Hippocampal formation (tissue), 2 donors: ENCODE results near the gene GNPDA2.

Source experiments
- DNase-seq, 2 donors: peaks; one replicate each; lab custom pipeline; 2025; lab: John Stamatoyannopoulos, UW

Gene GNPDA2

GRCh38 chr4:44679060-44679459 lies 47.3 kb downstream of the GNPDA2 start:
- DNase-seq = no peak

DNA sequence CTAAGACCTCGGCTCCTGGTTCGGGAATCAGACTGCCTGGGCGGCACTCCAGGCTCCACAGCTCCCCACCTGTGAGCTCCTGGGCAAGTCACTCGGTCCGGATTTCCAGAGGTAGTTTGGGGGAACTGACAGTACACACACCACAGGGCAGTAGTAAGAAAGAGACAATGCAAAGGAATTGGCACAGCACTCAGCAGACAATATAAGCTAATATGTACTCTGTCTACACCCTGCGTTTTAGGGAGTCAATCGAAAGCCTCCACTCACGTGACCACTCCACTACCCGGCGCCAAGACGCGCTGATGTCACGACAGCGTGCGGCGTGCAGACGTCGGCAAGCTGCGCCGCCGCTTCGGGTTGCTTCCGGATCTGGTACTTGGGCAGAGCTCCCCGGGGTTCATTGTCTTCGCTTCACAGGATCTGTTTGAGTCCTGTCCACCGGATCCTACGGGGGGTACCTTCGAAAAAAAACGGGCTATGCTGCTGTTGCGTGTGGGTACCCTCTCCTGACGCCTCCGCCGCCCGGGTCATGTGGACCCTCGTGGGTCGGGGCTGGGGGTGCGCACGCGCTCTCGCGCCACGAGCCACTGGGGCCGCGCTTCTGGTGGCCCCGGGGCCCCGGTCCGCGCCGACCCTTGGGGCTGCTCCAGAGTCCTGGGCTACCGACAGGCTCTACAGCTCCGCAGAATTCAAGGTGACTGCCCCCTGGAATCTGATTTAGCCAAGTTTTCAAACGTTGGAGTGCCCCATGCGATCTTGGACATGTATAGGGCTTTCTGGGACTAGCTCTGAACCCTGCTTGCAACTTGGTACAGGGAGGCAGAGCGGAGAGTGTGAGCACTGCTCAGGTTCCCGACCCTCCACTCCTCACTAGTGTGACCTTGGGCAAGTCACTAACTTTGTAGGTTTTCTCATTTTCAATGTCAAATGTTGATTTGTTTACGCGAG lies 48.0 kb downstream of the GNPDA2 start, which contains the start of gene GUF1:
Gene GUF1 (plus strand): TSS at position 327 of the 948 bp plus-strand sequence. CDS start 203 bp downstream, at position 530.
- peak; percentile 82 for DNase-seq

DNA sequence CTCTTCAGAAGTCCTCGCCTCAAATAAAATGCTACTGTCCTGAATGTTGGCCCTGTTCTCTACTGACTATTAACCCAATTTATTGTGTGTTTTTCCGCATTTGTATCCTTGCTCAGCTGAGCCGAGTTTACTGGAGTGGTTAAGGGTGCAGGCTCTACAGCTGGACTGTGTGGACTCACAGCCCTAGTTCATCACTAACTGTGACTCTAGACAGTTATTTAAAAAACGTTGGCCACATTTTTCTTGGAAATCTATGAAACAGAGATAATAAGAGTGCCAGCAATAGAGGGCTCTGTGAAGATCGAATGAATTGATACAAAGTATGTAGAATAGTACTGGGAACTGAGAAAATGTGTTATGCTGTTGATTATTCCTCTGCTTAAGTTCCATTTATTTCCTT lies 51.0 kb downstream of the GNPDA2 start:
- DNase-seq = no peak

GRCh38 chr4:44674471-44674870 lies 51.9 kb downstream of the GNPDA2 start:
- no peak for DNase-seq

GRCh38 chr4:44671636-44672035 lies 54.7 kb downstream of the GNPDA2 start:
- no peak for DNase-seq

- DNase-seq = no peak
These were observed 55.7 kb downstream of the GNPDA2 start for GRCh38 chr4:44670506-44671199.

DNA sequence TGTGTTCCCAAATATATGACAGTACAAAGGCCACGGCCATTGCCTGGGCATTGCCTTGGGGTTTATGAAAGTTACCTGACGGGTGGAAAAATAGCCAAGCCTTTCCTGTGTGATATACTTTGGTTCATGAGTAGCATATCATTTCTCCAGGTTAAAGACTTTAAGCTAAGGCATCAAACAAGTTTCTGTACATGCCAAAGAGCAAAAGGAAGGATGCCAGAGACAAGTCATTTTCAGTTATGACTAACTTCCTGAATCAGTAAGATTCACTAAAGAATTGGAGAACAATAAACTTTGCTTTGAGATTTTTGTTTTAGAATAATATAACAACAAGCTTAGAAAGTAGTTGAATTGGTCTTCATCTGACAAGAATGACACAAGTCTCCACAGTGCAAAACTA lies 57.8 kb downstream of the GNPDA2 start:
- no peak for DNase-seq

DNA sequence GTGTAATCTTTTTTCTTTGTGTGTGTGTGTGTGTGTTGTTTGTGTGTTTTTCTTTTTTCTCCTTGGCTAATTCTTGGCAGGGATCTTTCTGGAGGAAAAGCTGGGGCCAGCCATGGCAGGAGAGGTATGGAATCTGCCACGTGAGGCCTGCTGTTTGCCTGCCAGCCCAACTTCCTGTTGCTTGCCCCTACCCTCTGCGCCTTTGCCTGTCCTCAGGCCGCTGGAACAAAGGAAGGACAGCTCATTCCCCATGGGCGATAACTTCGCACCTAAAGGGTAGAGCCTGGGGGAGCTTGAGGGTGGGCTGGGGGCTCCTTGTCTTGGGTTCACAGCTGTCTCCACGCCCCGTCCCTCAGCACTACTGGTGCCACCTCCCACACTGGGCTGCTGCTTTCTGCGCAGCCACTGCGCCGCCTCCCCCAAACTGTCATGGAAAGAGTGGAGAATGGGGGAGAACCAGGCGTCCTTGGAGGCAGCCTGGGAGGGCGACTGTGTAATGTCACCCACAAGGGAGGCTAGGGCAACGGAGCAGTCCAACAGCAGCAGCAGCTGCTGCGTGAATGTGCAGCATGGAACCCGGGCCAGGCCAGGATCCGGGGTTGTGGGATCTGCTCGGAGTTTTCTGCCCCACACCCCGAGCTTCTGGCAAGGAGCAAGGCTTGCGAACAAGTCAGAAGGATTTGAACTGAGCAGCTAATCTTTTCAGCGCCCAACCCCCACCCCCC lies 62.7 kb downstream of the GNPDA2 start:
- no peak for DNase-seq

- no peak for DNase-seq
These were observed 63.7 kb downstream of the GNPDA2 start for GRCh38 chr4:44662623-44663005.

DNA sequence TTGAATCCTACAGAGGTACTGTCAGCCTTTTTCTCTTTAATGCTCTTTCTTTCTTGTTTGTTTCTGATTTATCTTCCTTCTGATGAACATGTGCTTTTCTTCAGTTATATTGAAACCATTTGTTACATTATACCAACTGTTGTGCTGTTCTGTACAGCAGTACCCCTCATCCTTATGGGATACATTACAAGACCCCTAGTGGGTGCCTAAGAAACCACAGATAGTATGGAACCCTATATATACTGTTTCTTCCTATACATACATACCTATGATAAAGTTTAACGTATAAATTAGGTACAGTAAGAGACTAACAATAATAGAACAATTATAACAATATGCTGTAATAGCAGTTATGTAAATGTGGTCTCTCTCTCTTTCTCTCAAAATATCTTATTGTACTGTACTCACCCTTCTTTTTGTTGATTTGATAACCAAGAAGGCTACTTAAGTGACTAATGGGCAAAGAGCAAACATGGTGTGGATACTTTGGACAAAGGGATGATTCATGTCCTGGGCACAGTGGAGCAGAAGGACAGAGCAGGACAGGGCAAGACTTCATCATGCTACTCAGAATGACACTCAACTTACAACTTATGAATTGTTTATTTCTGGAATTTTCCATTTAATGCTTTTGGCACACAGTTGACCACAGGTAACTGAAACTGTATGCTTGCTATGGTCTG lies 64.3 kb downstream of the GNPDA2 start:
- no peak for DNase-seq

GRCh38 chr4:44660396-44660795 lies 66.0 kb downstream of the GNPDA2 start:
- no peak for DNase-seq

DNA sequence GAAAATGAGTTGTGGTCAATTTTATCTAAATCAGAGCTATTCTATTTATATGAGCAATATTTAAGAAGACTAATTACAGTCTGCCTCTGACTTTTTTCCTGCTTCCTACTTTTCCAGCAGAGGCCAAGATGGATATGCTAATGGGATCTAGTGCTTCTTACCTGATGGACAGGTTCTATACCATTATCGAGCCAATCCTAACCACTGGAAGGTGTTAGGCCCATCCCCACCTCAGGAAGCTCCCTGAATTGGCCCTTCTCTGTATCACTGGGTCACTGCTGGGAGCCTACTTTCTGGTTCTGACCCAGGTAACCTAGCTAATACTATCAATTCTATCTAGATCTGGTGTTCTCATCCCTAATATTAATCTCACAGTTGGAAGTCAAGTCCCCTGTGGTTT lies 74.4 kb downstream of the GNPDA2 start:
- no peak for DNase-seq
